RWPE2 (cell line): ENCODE measurements around the gene SLC16A2.

Source experiments
- ATAC-seq: fragments of 200-7000 bp; cut with Tn5 transposase; 3 replicates; pipeline ENCODE4 v1.9.1; 2021; ENCODE audit warnings: low read depth
- DNase-seq: peaks from one replicate; pipeline ENCODE4 v3.0.0-alpha.2; 2020; ENCODE audit warnings: low spot score
- H3K27ac ChIP-seq: fragments of 450-650 bp; 2 replicates; pipeline ENCODE4 v1.5.1; 2017; ENCODE audit warnings: mild to moderate bottlenecking; ENCODE audit not compliant: poor library complexity, severe bottlenecking
- H3K27me3 ChIP-seq: fragments of 250-450 bp; sonication (Bioruptor Pico); 2 replicates; pipeline ENCODE4 v1.5.1; 2021; ENCODE audit warnings: mild to moderate bottlenecking, moderate library complexity; ENCODE audit not compliant: insufficient read depth, poor library complexity, severe bottlenecking
- H3K36me3 ChIP-seq: fragments of 250-450 bp; sonication (Bioruptor Pico); 2 replicates; pipeline ENCODE4 v1.5.1; 2020; ENCODE audit warnings: low read depth, mild to moderate bottlenecking, moderate library complexity
- H3K4me1 ChIP-seq: fragments of 250-450 bp; sonication (Bioruptor Pico); 2 replicates; pipeline ENCODE4 v1.5.1; 2021; ENCODE audit warnings: mild to moderate bottlenecking, moderate library complexity; ENCODE audit not compliant: insufficient read depth, poor library complexity, severe bottlenecking
- H3K4me3 ChIP-seq: fragments of 250-450 bp; sonication (Bioruptor Pico); 2 replicates; pipeline ENCODE4 v1.5.1; 2021; ENCODE audit warnings: mild to moderate bottlenecking, moderate library complexity; ENCODE audit not compliant: severe bottlenecking
- H3K9me3 ChIP-seq: fragments of 250-450 bp; sonication (Bioruptor Pico); 2 replicates; pipeline ENCODE4 v1.5.1; 2021; ENCODE audit warnings: mild to moderate bottlenecking, moderate library complexity; ENCODE audit not compliant: severe bottlenecking
- CTCF ChIP-seq: fragments of 450-650 bp; IDR thresholded peaks from one replicate; pipeline ENCODE4 v1.5.1; 2017; ENCODE audit warnings: mild to moderate bottlenecking, moderate library complexity; ENCODE audit not compliant: poor library complexity, severe bottlenecking

Gene SLC16A2

GRCh38 chrX:74531081-74531480 is 109.8 kb downstream of the SLC16A2 start:
- no peak for TF ChIP-seq CTCF

GRCh38 chrX:74534569-74535038 is 113.3 kb downstream of the SLC16A2 start:
- H3K27ac ChIP-seq = peak overlapping the region; percentile 60
- TF ChIP-seq CTCF = no peak
- no peaks in the 10 kb centered on the region for H3K27me3 ChIP-seq
- no peaks in the 10 kb centered on the region for H3K4me1 ChIP-seq
- no peak overlapping the region for H3K4me3 ChIP-seq
- no peaks in the 10 kb centered on the region for H3K36me3 ChIP-seq
- no peaks in the 10 kb centered on the region for H3K9me3 ChIP-seq
- no peak for DNase-seq
- ATAC-seq = peak; percentile 9; the same call in 1 of the 3 replicates

More at GRCh38 chrX:74531081-74531480, 109.8 kb downstream of the SLC16A2 start:
- H3K4me1 ChIP-seq = no peaks in the 10 kb centered on the region
- H3K36me3 ChIP-seq = no peaks in the 10 kb centered on the region
- H3K4me3 ChIP-seq = no peak overlapping the region
- H3K27ac ChIP-seq = no peak overlapping the region
- H3K27me3 ChIP-seq = no peaks in the 10 kb centered on the region
- ATAC-seq (no peak), DNase-seq (no peak)
- H3K9me3 ChIP-seq = no peaks in the 10 kb centered on the region

GRCh38 chrX:74535086-74535407 is 113.8 kb downstream of the SLC16A2 start:
- Histone ChIP-seq H3K4me3 (no peak overlapping the region), H3K36me3 (no peaks in the 10 kb centered on the region), H3K27ac (peak overlapping the region; percentile 60), H3K4me1 (no peaks in the 10 kb centered on the region), H3K27me3 (no peaks in the 10 kb centered on the region), H3K9me3 (no peaks in the 10 kb centered on the region)
- DNase-seq (no peak), ATAC-seq (no peak)
- no peak for TF ChIP-seq CTCF

GRCh38 chrX:74535408-74536151 is 114.3 kb downstream of the SLC16A2 start:
- Histone ChIP-seq H3K36me3 (no peaks in the 10 kb centered on the region), H3K27ac (peak overlapping the region; percentile 60), H3K9me3 (no peaks in the 10 kb centered on the region), H3K4me1 (no peaks in the 10 kb centered on the region), H3K27me3 (no peaks in the 10 kb centered on the region), H3K4me3 (peak overlapping the region; percentile 36)
- TF ChIP-seq CTCF = no peak
- DNase-seq = peak; percentile 58
- ATAC-seq = peak; percentile 76
